Vagina (tissue), 2 donors: ENCODE data around the gene DKK3. TPM values are rescaled to one million over a fixed set of nuclear protein-coding genes. Genes with fewer than 3 reads are reported as not detected.

Source experiments
- DNase-seq, 2 donors: peaks; one replicate each; pipeline ENCODE4 v3.0.0-alpha.2; 2017; ENCODE audit errors: extremely low spot score in 2 of 2
- H3K27ac ChIP-seq: fragments of 200-600 bp; sonication (generic); one replicate; pipeline ENCODE4 v1.5.1; 2019
- H3K27me3 ChIP-seq: fragments of 200-600 bp; sonication (generic); one replicate; pipeline ENCODE4 v1.5.1; 2019
- H3K36me3 ChIP-seq, 2 donors: fragments of 200-600 bp; sonication (generic); one replicate each; pipeline ENCODE4 v1.5.1; 2017 to 2019
- H3K4me1 ChIP-seq: fragments of 200-600 bp; sonication (generic); one replicate; pipeline ENCODE4 v1.5.1; 2019
- H3K4me3 ChIP-seq, 2 donors: fragments of 200-600 bp; sonication (generic); 1 replicate in 1 of 2; 2 replicates in 1 of 2; pipeline ENCODE4 v1.5.1; 2016 to 2019
- H3K9me3 ChIP-seq: fragments of 200-600 bp; sonication (generic); one replicate; pipeline ENCODE4 v1.5.1; 2019
- CTCF ChIP-seq, 3 experiments: fragments of 450-650 bp in 2 of 3; fragments of 200-600 bp in 1 of 3; sonication (generic) in 1 of 3; IDR thresholded peaks; one replicate each; pipeline ENCODE4 v1.5.1; 2017 to 2019; ENCODE audit warnings: antibody characterized with exemption in 3 of 3, mild to moderate bottlenecking in 2 of 3, moderate library complexity in 2 of 3
- POLR2A ChIP-seq, 2 donors: fragments of 450-650 bp; IDR thresholded peaks; one replicate each; pipeline ENCODE4 v1.6.1; 2017; ENCODE audit warnings: antibody characterized with exemption in 2 of 2, mild to moderate bottlenecking in 2 of 2, moderate library complexity in 2 of 2
- POLR2AphosphoS5 ChIP-seq, 2 donors: sonication (generic); formaldehyde crosslinking; IDR thresholded peaks; one replicate each; pipeline ENCODE4 v1.9.0; 2017; ENCODE audit warnings: antibody characterized with exemption in 2 of 2, mild to moderate bottlenecking in 2 of 2, low read depth in 1 of 2; ENCODE audit not compliant: insufficient read depth in 1 of 2
- intact Hi-C: fragments of 100-400 bp; cut with DNase I; formaldehyde crosslinking; loops from one replicate; pipeline ENCODE4 v1.15.1; 2023
- total RNA-seq: library from RNA; depleted of rRNA; stranded (reverse); fragments of >200 nt; gene quantifications from one replicate; pipeline ENCODE4 v1.2.3, GENCODE V29; 2016

DKK3 gene
- total RNA-seq, 1 donor from 2014 or later, result 110 TPM

GRCh38 chr11:11966826-11967668 is 41.4 kb downstream of the DKK3 start:
- H3K4me1 ChIP-seq, result peaks cover 28% of the 10 kb centered on the region

GRCh38 chr11:11966354-11966741 is 42.1 kb downstream of the DKK3 start:
- TF ChIP-seq CTCF (IDR thresholded peaks at IDR 0.05) (no peak), POLR2AphosphoS5 (IDR thresholded peaks at IDR 0.05; ENCODE audit: insufficient read depth in 1 of 2, low read depth in 1 of 2) (no peak), POLR2A (IDR thresholded peaks at IDR 0.05) (no peak)
- intact Hi-C loops, result no loop called here
- Histone ChIP-seq H3K4me1 (peaks cover 23% of the 10 kb centered on the region), H3K9me3 (no peaks in the 10 kb centered on the region), H3K4me3 (no peak overlapping the region), H3K27me3 (no peaks in the 10 kb centered on the region), H3K27ac (no peak overlapping the region), H3K36me3 (peaks cover 0 to 5% of the 10 kb centered on the region in 2 donors)
- DNase-seq, result no peak

More at GRCh38 chr11:11966826-11967668, 41.4 kb downstream of the DKK3 start:
- TF ChIP-seq POLR2AphosphoS5 (IDR thresholded peaks at IDR 0.05; ENCODE audit: insufficient read depth in 1 of 2, low read depth in 1 of 2) (no peak), CTCF (IDR thresholded peaks at IDR 0.05) (peak in 1 of 3 experiments; percentile 48)
- Histone ChIP-seq H3K36me3 (peaks cover 0 to 5% of the 10 kb centered on the region in 2 donors), H3K9me3 (no peaks in the 10 kb centered on the region), H3K27me3 (no peaks in the 10 kb centered on the region), H3K4me3 (no peak overlapping the region), H3K27ac (no peak overlapping the region)
- intact Hi-C loops, result no loop called here
- no peak for DNase-seq

- peaks cover 23% of the 10 kb centered on the region for H3K4me1 ChIP-seq
- intact Hi-C loops, result no loop called here
These were observed 42.6 kb downstream of the DKK3 start for GRCh38 chr11:11965656-11966353.

GRCh38 chr11:11965192-11965591 is 43.2 kb downstream of the DKK3 start:
- no peaks in the 10 kb centered on the region for H3K9me3 ChIP-seq
- H3K27me3 ChIP-seq, result no peaks in the 10 kb centered on the region
- peaks cover 28% of the 10 kb centered on the region for H3K4me1 ChIP-seq
- DNase-seq, result peak in 1 of 2 donors; percentile 87
- H3K27ac ChIP-seq, result no peak overlapping the region
- H3K36me3 ChIP-seq, result peaks cover 0 to 5% of the 10 kb centered on the region in 2 donors
- intact Hi-C loops, result no loop called here
- no peak overlapping the region for H3K4me3 ChIP-seq
- TF ChIP-seq CTCF (IDR thresholded peaks at IDR 0.05), result no peak
- TF ChIP-seq POLR2A (IDR thresholded peaks at IDR 0.05), result no peak
- TF ChIP-seq POLR2AphosphoS5 (IDR thresholded peaks at IDR 0.05; ENCODE audit: insufficient read depth in 1 of 2, low read depth in 1 of 2), result no peak

More at GRCh38 chr11:11965656-11966353, 42.6 kb downstream of the DKK3 start:
- Histone ChIP-seq H3K36me3 (peaks cover 0 to 5% of the 10 kb centered on the region in 2 donors), H3K4me3 (no peak overlapping the region), H3K27ac (no peak overlapping the region), H3K27me3 (no peaks in the 10 kb centered on the region), H3K9me3 (no peaks in the 10 kb centered on the region)
- DNase-seq, result no peak
- no peak for TF ChIP-seq CTCF (IDR thresholded peaks at IDR 0.05)
- TF ChIP-seq POLR2AphosphoS5 (IDR thresholded peaks at IDR 0.05; ENCODE audit: insufficient read depth in 1 of 2, low read depth in 1 of 2), result no peak
- no peak for TF ChIP-seq POLR2A (IDR thresholded peaks at IDR 0.05)
